ENCODE data around the gene TOR4A.

DNA sequence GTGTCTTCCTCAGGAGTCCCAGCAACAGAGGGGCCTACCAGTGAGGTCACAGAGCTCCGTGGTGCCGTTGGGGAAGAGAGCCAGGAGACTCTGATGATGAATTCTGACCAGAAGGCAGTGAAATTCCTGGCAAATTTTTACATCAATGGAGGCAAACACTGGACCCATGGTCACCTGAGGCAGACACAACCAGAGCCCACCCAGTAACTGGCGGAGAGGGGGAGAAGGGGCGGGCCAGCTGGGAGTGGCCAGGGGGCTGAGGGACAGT, 26.4 kb upstream of the TOR4A start, which contains the start of gene STPG3:
- no peak for TF ChIP-seq TRIM24 (IDR thresholded peaks at IDR 0.05)
- TF ChIP-seq, protein P1, sequence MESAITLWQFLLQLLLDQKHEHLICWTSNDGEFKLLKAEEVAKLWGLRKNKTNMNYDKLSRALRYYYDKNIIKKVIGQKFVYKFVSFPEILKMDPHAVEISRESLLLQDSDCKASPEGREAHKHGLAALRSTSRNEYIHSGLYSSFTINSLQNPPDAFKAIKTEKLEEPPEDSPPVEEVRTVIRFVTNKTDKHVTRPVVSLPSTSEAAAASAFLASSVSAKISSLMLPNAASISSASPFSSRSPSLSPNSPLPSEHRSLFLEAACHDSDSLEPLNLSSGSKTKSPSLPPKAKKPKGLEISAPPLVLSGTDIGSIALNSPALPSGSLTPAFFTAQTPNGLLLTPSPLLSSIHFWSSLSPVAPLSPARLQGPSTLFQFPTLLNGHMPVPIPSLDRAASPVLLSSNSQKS (CRISPR knock-in tag; IDR thresholded peaks at IDR 0.05), result no peak
- TF ChIP-seq, protein P2, sequence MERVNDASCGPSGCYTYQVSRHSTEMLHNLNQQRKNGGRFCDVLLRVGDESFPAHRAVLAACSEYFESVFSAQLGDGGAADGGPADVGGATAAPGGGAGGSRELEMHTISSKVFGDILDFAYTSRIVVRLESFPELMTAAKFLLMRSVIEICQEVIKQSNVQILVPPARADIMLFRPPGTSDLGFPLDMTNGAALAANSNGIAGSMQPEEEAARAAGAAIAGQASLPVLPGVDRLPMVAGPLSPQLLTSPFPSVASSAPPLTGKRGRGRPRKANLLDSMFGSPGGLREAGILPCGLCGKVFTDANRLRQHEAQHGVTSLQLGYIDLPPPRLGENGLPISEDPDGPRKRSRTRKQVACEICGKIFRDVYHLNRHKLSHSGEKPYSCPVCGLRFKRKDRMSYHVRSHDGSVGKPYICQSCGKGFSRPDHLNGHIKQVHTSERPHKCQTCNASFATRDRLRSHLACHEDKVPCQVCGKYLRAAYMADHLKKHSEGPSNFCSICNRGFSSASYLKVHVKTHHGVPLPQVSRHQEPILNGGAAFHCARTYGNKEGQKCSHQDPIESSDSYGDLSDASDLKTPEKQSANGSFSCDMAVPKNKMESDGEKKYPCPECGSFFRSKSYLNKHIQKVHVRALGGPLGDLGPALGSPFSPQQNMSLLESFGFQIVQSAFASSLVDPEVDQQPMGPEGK (CRISPR knock-in tag; IDR thresholded peaks at IDR 0.05; ENCODE audit: borderline replicate concordance), result no peak
- TF ChIP-seq TCF7L2 (IDR thresholded peaks at IDR 0.05; ENCODE audit: low read depth, low read length), result no peak
- TF ChIP-seq POLR2AphosphoS5 (IDR thresholded peaks at IDR 0.05; ENCODE audit: control insufficient read depth, insufficient read depth, low read depth, low read length), result no peak
- no peak for TF ChIP-seq KDM4B (IDR thresholded peaks at IDR 0.05; ENCODE audit: borderline replicate concordance in 2 of 2, low read depth in 1 of 2)
